Skeletal muscle satellite cell (primary cell): ENCODE data around the gene TRAF7.
A peak's percentile ranks its signal among the peaks of the same experiment; 100 is the strongest.

Experiments used
- H3K27me3 ChIP-seq: 2 replicates; pipeline ENCODE4 v1.7.0; 2013; ENCODE audit warnings: low read length; ENCODE audit not compliant: control insufficient read depth, insufficient read depth
- H3K36me3 ChIP-seq: 2 replicates; pipeline ENCODE4 v1.7.0; 2013; ENCODE audit warnings: mild to moderate bottlenecking, control low read depth, low read length; ENCODE audit not compliant: insufficient read depth
- H3K4me1 ChIP-seq: 2 replicates; pipeline ENCODE4 v1.7.0; 2013; ENCODE audit warnings: low read length; ENCODE audit not compliant: control insufficient read depth, insufficient read depth
- H3K4me2 ChIP-seq: 2 replicates; pipeline ENCODE4 v1.7.0; 2013; ENCODE audit warnings: mild to moderate bottlenecking, low read length
- H3K4me3 ChIP-seq: 2 replicates; pipeline ENCODE4 v1.7.0; 2013; ENCODE audit warnings: low read length
- H3K9ac ChIP-seq: 2 replicates; pipeline ENCODE4 v1.7.0; 2013; ENCODE audit warnings: mild to moderate bottlenecking, low read depth, low read length, moderate library complexity
- H3K9me3 ChIP-seq: replicated peaks from 2 replicates; pipeline ENCODE4 v1.7.0; 2013; ENCODE audit warnings: mild to moderate bottlenecking, control low read depth, low read length

TRAF7 gene

GRCh38 chr16:2190659-2191445 is 35.3 kb downstream of the TRAF7 start:
- no peaks in the 10 kb centered on the region for H3K36me3 ChIP-seq
- no peaks in the 10 kb centered on the region for H3K9me3 ChIP-seq
- no peak overlapping the region for H3K4me2 ChIP-seq
- H3K4me1 ChIP-seq = no peaks in the 10 kb centered on the region
- H3K27me3 ChIP-seq = peaks cover 13% of the 10 kb centered on the region
- no peak overlapping the region for H3K9ac ChIP-seq
- no peak overlapping the region for H3K4me3 ChIP-seq

- Histone ChIP-seq H3K9me3 (no peaks in the 10 kb centered on the region), H3K27me3 (peaks cover 14% of the 10 kb centered on the region), H3K9ac (no peak overlapping the region), H3K4me1 (no peaks in the 10 kb centered on the region), H3K4me3 (no peak overlapping the region), H3K36me3 (no peaks in the 10 kb centered on the region), H3K4me2 (no peak overlapping the region)
These were observed 35.8 kb downstream of the TRAF7 start for GRCh38 chr16:2191446-2191706.

GRCh38 chr16:2194166-2194834 is 38.7 kb downstream of the TRAF7 start:
- Histone ChIP-seq H3K4me1 (no peaks in the 10 kb centered on the region), H3K9me3 (no peaks in the 10 kb centered on the region), H3K27me3 (peaks cover 38% of the 10 kb centered on the region), H3K36me3 (no peaks in the 10 kb centered on the region), H3K9ac (no peak overlapping the region), H3K4me3 (no peak overlapping the region), H3K4me2 (no peak overlapping the region)

GRCh38 chr16:2194852-2195321 is 39.3 kb downstream of the TRAF7 start:
- Histone ChIP-seq H3K36me3 (no peaks in the 10 kb centered on the region), H3K4me2 (no peak overlapping the region), H3K9ac (no peak overlapping the region), H3K4me3 (no peak overlapping the region), H3K4me1 (no peaks in the 10 kb centered on the region), H3K9me3 (no peaks in the 10 kb centered on the region), H3K27me3 (peaks cover 38% of the 10 kb centered on the region)

DNA sequence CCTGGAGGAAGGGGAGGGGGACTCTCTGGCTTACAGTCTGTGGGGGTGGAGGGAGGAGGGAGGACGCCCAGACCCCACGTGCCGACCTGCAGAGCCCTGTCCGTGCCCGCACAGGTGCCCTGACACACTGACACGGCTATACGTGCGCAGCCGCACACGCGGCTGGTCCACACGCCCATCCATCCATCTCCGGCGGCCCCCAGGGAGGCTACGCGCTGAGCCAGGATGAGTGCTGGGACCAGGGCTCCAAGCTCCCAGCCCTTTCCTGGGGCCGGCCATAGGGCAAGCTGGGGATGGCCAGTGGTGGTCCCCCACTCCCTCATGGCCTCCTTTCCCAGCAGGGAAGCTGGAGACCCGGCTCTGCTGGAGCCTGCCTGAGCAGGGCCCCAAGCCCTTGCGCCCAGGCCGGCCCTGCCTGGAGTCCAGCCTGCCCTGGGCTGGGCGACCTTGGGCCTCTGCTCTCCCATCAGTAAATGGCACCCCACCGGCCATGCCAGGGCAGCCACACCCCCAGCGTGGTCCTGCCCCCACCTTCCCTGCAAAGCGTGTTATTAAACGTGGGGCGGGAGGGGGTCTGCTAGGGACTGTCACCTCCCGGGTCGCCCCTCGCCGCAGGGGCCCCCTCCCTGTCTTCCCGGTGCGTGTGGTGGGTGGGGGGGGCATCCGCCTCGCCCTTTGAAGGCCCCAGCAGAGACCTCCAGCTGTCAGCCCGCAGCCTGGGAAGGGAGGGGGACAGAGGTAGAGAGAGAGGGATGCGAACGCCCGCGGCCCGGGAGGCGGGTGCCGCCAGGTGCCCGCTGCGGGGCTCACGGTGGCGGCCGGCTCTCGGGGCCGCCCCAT is 40.0 kb downstream of the TRAF7 start:
- peaks cover 42% of the 10 kb centered on the region for H3K27me3 ChIP-seq
- H3K4me3 ChIP-seq = peak overlapping the region; percentile 57
- H3K4me1 ChIP-seq = no peaks in the 10 kb centered on the region
- no peaks in the 10 kb centered on the region for H3K36me3 ChIP-seq
- H3K4me2 ChIP-seq = peak overlapping the region; percentile 66
- H3K9me3 ChIP-seq = no peaks in the 10 kb centered on the region
- H3K9ac ChIP-seq = no peak overlapping the region

DNA sequence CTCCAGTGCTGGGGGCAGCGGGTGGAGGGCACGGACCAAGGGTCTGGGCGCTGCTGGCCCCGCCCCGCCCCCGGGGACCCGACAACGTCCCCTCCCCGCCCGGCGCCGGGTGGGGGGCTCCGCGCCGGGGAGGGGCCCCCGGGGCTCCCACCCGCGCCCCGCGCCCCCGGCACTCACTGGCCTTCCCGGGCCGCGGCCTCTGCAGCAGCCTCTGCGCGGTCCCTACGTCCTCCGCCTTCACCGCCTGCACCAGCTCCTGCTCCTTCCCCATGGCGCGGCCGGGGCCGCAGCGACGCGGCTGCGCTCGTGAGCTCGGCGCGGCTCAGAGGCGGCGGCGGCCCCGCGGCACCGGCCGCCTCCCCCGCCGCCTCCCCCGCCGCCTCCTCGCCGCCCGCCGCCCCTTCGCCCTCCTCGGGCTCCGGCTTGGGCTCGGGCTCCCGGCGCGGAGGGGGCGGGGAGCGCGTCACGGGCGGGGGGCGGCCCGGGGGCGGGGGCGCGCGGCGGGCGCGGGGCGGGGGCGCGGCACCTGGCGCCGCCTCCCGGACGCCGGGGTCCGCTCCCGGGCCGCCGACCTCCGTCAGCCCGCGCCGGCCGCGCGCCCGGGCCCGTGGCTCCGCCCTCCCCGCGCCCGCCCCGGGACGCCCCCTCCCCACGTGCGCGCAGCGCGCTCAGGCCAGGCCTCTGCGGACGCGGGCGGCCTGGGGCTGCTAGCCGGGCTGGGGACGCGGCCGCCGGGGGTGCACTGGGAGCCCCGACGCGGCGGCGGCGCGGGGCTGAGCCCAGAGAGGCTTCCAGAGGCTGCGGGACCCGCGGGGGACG is 40.8 kb downstream of the TRAF7 start, which contains the start of gene CASKIN1:
CASKIN1 (minus strand) TSS at position 444 of the 819 bp plus-strand sequence; CDS start at position 271, 173 bp downstream.
- Histone ChIP-seq H3K27me3 (peaks cover 42% of the 10 kb centered on the region), H3K36me3 (no peaks in the 10 kb centered on the region), H3K4me2 (peak within 1 kb of the TSS; percentile 66), H3K9ac (no peak within 1 kb of the TSS), H3K4me1 (no peaks in the 10 kb centered on the region), H3K4me3 (peak within 1 kb of the TSS; percentile 57), H3K9me3 (no peaks in the 10 kb centered on the region)

- Histone ChIP-seq H3K9me3 (no peaks in the 10 kb centered on the region), H3K9ac (no peak overlapping the region), H3K27me3 (peaks cover 42% of the 10 kb centered on the region), H3K4me2 (peak overlapping the region; percentile 56), H3K4me1 (no peaks in the 10 kb centered on the region), H3K36me3 (no peaks in the 10 kb centered on the region), H3K4me3 (no peak overlapping the region)
These were observed 41.5 kb downstream of the TRAF7 start for GRCh38 chr16:2196981-2197511.

- Histone ChIP-seq H3K36me3 (no peaks in the 10 kb centered on the region), H3K9ac (no peak overlapping the region), H3K4me2 (no peak overlapping the region), H3K27me3 (peaks cover 42% of the 10 kb centered on the region), H3K4me3 (no peak overlapping the region), H3K9me3 (no peaks in the 10 kb centered on the region), H3K4me1 (no peaks in the 10 kb centered on the region)
These were observed 42.2 kb downstream of the TRAF7 start for GRCh38 chr16:2197765-2198164.

GRCh38 chr16:2198283-2198682 is 42.7 kb downstream of the TRAF7 start:
- no peak overlapping the region for H3K4me2 ChIP-seq
- H3K9me3 ChIP-seq = no peaks in the 10 kb centered on the region
- no peak overlapping the region for H3K9ac ChIP-seq
- no peak overlapping the region for H3K4me3 ChIP-seq
- H3K27me3 ChIP-seq = peaks cover 42% of the 10 kb centered on the region
- H3K36me3 ChIP-seq = no peaks in the 10 kb centered on the region
- no peaks in the 10 kb centered on the region for H3K4me1 ChIP-seq

- H3K9ac ChIP-seq = no peak overlapping the region
- H3K36me3 ChIP-seq = no peaks in the 10 kb centered on the region
- H3K4me2 ChIP-seq = no peak overlapping the region
- no peak overlapping the region for H3K4me3 ChIP-seq
- H3K4me1 ChIP-seq = no peaks in the 10 kb centered on the region
- H3K27me3 ChIP-seq = peaks cover 42% of the 10 kb centered on the region
- H3K9me3 ChIP-seq = no peaks in the 10 kb centered on the region
These were observed 43.5 kb downstream of the TRAF7 start for GRCh38 chr16:2199095-2199494.
